ENCODE data around the gene ZNF644.
A peak's percentile ranks its signal among the peaks of the same experiment; 100 is the strongest.
"Not testable (repeated sequence)": the region's sequence is repeated elsewhere in the genome, so short reads cannot be mapped to it uniquely, and the experiment has no call there.

Gene ZNF644

GRCh38 chr1:90946630-90947029, 75.2 kb downstream of the ZNF644 start:
- H3K27ac Mint-ChIP-seq: no peak overlapping the region
- no peak overlapping the region for H3K4me3 Mint-ChIP-seq
- peaks cover 49% of the 10 kb centered on the region for H3K4me1 Mint-ChIP-seq (ENCODE audit: low read depth)
- H3K36me3 Mint-ChIP-seq (ENCODE audit: low read depth): peaks cover 25% of the 10 kb centered on the region
- DNase-seq: no peak
- H3K9me3 Mint-ChIP-seq: no peaks in the 10 kb centered on the region
- H3K27me3 Mint-ChIP-seq: no peaks in the 10 kb centered on the region

GRCh38 chr1:90945287-90945686, 76.5 kb downstream of the ZNF644 start:
- no peaks in the 10 kb centered on the region for H3K9me3 Mint-ChIP-seq
- peaks cover 35% of the 10 kb centered on the region for H3K36me3 Mint-ChIP-seq (ENCODE audit: low read depth)
- H3K27ac Mint-ChIP-seq: no peak overlapping the region
- peaks cover 41% of the 10 kb centered on the region for H3K4me1 Mint-ChIP-seq (ENCODE audit: low read depth)
- H3K4me3 Mint-ChIP-seq: no peak overlapping the region
- DNase-seq: no peak
- no peaks in the 10 kb centered on the region for H3K27me3 Mint-ChIP-seq

GRCh38 chr1:90943966-90944365, 77.9 kb downstream of the ZNF644 start:
- Mint-ChIP-seq H3K4me1 (ENCODE audit: low read depth) (peaks cover 48% of the 10 kb centered on the region), H3K27me3 (no peaks in the 10 kb centered on the region), H3K4me3 (no peak overlapping the region), H3K9me3 (no peaks in the 10 kb centered on the region), H3K36me3 (ENCODE audit: low read depth) (peaks cover 45% of the 10 kb centered on the region), H3K27ac (no peak overlapping the region)
- no peak for DNase-seq

GRCh38 chr1:90940746-90941145, 81.1 kb downstream of the ZNF644 start:
- Mint-ChIP-seq H3K9me3 (no peaks in the 10 kb centered on the region), H3K27ac (no peak overlapping the region), H3K4me3 (no peak overlapping the region), H3K27me3 (no peaks in the 10 kb centered on the region), H3K36me3 (ENCODE audit: low read depth) (peaks cover 75% of the 10 kb centered on the region), H3K4me1 (ENCODE audit: low read depth) (peaks cover 55% of the 10 kb centered on the region)
- no peak for DNase-seq

GRCh38 chr1:90936731-90937130, 85.1 kb downstream of the ZNF644 start:
- Mint-ChIP-seq H3K27ac (no peak overlapping the region), H3K9me3 (no peaks in the 10 kb centered on the region), H3K27me3 (no peaks in the 10 kb centered on the region), H3K4me3 (no peak overlapping the region), H3K36me3 (ENCODE audit: low read depth) (peaks cover 92% of the 10 kb centered on the region), H3K4me1 (ENCODE audit: low read depth) (peaks cover 69% of the 10 kb centered on the region)
- DNase-seq: no peak

- Mint-ChIP-seq H3K27ac (no peak overlapping the region), H3K27me3 (no peaks in the 10 kb centered on the region), H3K4me3 (no peak overlapping the region), H3K36me3 (ENCODE audit: low read depth) (peaks cover 92% of the 10 kb centered on the region), H3K9me3 (no peaks in the 10 kb centered on the region), H3K4me1 (ENCODE audit: low read depth) (peaks cover 72% of the 10 kb centered on the region)
- DNase-seq: no peak
These were observed 85.8 kb downstream of the ZNF644 start for GRCh38 chr1:90936061-90936460.

- not testable (repeated sequence) for H3K4me3 Mint-ChIP-seq, H3K27ac Mint-ChIP-seq, H3K27me3 Mint-ChIP-seq, H3K9me3 Mint-ChIP-seq, DNase-seq
- H3K4me1 Mint-ChIP-seq (ENCODE audit: low read depth): peaks cover 75% of the 10 kb centered on the region
- peaks cover 77% of the 10 kb centered on the region for H3K36me3 Mint-ChIP-seq (ENCODE audit: low read depth)
These were observed 93.6 kb downstream of the ZNF644 start for GRCh38 chr1:90928231-90928630.

GRCh38 chr1:90927674-90928073, 94.2 kb downstream of the ZNF644 start:
- not testable (repeated sequence) for H3K27ac Mint-ChIP-seq, H3K4me3 Mint-ChIP-seq, DNase-seq, H3K9me3 Mint-ChIP-seq, H3K27me3 Mint-ChIP-seq
- Mint-ChIP-seq H3K4me1 (ENCODE audit: low read depth) (peaks cover 75% of the 10 kb centered on the region), H3K36me3 (ENCODE audit: low read depth) (peaks cover 74% of the 10 kb centered on the region)

GRCh38 chr1:90926971-90927370, 94.9 kb downstream of the ZNF644 start:
- H3K36me3 Mint-ChIP-seq (ENCODE audit: low read depth): peaks cover 74% of the 10 kb centered on the region
- no peak overlapping the region for H3K4me3 Mint-ChIP-seq
- H3K9me3 Mint-ChIP-seq: no peaks in the 10 kb centered on the region
- H3K27me3 Mint-ChIP-seq: no peaks in the 10 kb centered on the region
- no peak for DNase-seq
- peak overlapping the region; percentile 45 for H3K27ac Mint-ChIP-seq
- peaks cover 77% of the 10 kb centered on the region for H3K4me1 Mint-ChIP-seq (ENCODE audit: low read depth)

- Mint-ChIP-seq H3K27me3 (no peaks in the 10 kb centered on the region), H3K4me3 (no peak overlapping the region), H3K27ac (peak overlapping the region; percentile 52), H3K4me1 (ENCODE audit: low read depth) (peaks cover 79% of the 10 kb centered on the region), H3K9me3 (no peaks in the 10 kb centered on the region), H3K36me3 (ENCODE audit: low read depth) (peaks cover 69% of the 10 kb centered on the region)
- DNase-seq: no peak
These were observed 95.6 kb downstream of the ZNF644 start for GRCh38 chr1:90925928-90926869.

- no peak overlapping the region for H3K27ac Mint-ChIP-seq
- H3K4me1 Mint-ChIP-seq (ENCODE audit: low read depth): peaks cover 83% of the 10 kb centered on the region
- no peak overlapping the region for H3K4me3 Mint-ChIP-seq
- no peaks in the 10 kb centered on the region for H3K9me3 Mint-ChIP-seq
- H3K36me3 Mint-ChIP-seq (ENCODE audit: low read depth): peaks cover 62% of the 10 kb centered on the region
- DNase-seq: no peak
- no peaks in the 10 kb centered on the region for H3K27me3 Mint-ChIP-seq
These were observed 96.9 kb downstream of the ZNF644 start for GRCh38 chr1:90924982-90925381.

- peaks cover 53% of the 10 kb centered on the region for H3K36me3 Mint-ChIP-seq (ENCODE audit: low read depth)
- H3K9me3 Mint-ChIP-seq: no peaks in the 10 kb centered on the region
- peaks cover 83% of the 10 kb centered on the region for H3K4me1 Mint-ChIP-seq (ENCODE audit: low read depth)
- no peak for DNase-seq
- no peaks in the 10 kb centered on the region for H3K27me3 Mint-ChIP-seq
- no peak overlapping the region for H3K4me3 Mint-ChIP-seq
- H3K27ac Mint-ChIP-seq: no peak overlapping the region
These were observed 98.8 kb downstream of the ZNF644 start for GRCh38 chr1:90922996-90923395.

- H3K27me3 Mint-ChIP-seq: no peaks in the 10 kb centered on the region
- no peaks in the 10 kb centered on the region for H3K9me3 Mint-ChIP-seq
- peaks cover 54% of the 10 kb centered on the region for H3K36me3 Mint-ChIP-seq (ENCODE audit: low read depth)
- no peak for DNase-seq
- H3K4me3 Mint-ChIP-seq: no peak overlapping the region
- H3K27ac Mint-ChIP-seq: no peak overlapping the region
- H3K4me1 Mint-ChIP-seq (ENCODE audit: low read depth): peaks cover 80% of the 10 kb centered on the region
These were observed 99.6 kb downstream of the ZNF644 start for GRCh38 chr1:90922202-90922601.

- H3K27me3 Mint-ChIP-seq: no peaks in the 10 kb centered on the region
- no peak overlapping the region for H3K4me3 Mint-ChIP-seq
- H3K36me3 Mint-ChIP-seq (ENCODE audit: low read depth): peaks cover 60% of the 10 kb centered on the region
- peaks cover 59% of the 10 kb centered on the region for H3K4me1 Mint-ChIP-seq (ENCODE audit: low read depth)
- H3K9me3 Mint-ChIP-seq: no peaks in the 10 kb centered on the region
- H3K27ac Mint-ChIP-seq: peak overlapping the region; percentile 76
- no peak for DNase-seq
These were observed 101.9 kb downstream of the ZNF644 start for GRCh38 chr1:90919900-90920299.

- Mint-ChIP-seq H3K9me3 (no peaks in the 10 kb centered on the region), H3K27me3 (no peaks in the 10 kb centered on the region), H3K36me3 (ENCODE audit: low read depth) (peaks cover 64% of the 10 kb centered on the region), H3K27ac (peak overlapping the region; percentile 76), H3K4me3 (no peak overlapping the region), H3K4me1 (ENCODE audit: low read depth) (peaks cover 54% of the 10 kb centered on the region)
- DNase-seq: no peak
These were observed 102.6 kb downstream of the ZNF644 start for GRCh38 chr1:90919190-90919719.
